ENCODE results near the gene RNF14.

DNA sequence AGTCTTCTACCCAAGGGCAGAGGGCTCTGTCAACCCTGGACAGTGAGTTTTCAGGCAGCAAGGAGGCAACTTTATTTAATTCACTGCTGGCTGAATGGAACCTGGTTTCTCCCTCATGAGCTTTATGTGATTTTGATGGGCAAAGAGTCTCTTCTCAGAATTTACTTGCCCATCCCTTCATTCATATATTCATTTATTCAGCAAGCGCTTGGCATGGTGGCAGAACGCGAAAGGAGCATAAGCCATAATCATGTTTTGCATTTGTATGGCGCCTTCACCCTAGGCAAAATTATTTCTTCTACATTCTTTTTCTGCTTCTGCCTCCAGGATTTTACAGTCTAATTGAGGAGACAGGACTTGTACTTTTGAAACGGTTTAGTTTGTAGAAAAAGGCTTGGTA is 37.2 kb upstream of the RNF14 start:
- TF ChIP-seq EZH2 (IDR thresholded peaks at IDR 0.05; ENCODE audit: borderline replicate concordance, low read length), result no peak
- TF ChIP-seq, protein P1, sequence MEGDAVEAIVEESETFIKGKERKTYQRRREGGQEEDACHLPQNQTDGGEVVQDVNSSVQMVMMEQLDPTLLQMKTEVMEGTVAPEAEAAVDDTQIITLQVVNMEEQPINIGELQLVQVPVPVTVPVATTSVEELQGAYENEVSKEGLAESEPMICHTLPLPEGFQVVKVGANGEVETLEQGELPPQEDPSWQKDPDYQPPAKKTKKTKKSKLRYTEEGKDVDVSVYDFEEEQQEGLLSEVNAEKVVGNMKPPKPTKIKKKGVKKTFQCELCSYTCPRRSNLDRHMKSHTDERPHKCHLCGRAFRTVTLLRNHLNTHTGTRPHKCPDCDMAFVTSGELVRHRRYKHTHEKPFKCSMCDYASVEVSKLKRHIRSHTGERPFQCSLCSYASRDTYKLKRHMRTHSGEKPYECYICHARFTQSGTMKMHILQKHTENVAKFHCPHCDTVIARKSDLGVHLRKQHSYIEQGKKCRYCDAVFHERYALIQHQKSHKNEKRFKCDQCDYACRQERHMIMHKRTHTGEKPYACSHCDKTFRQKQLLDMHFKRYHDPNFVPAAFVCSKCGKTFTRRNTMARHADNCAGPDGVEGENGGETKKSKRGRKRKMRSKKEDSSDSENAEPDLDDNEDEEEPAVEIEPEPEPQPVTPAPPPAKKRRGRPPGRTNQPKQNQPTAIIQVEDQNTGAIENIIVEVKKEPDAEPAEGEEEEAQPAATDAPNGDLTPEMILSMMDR (conservative IDR thresholded peaks at IDR 0.05 in 1 of 2, IDR thresholded peaks at IDR 0.05 in 1 of 2; ENCODE audit: extremely low read depth in 1 of 2, insufficient read depth in 1 of 2, low read depth in 1 of 2, low read length in 2 of 2), result no peak
